SK-N-SH (cell line): ENCODE measurements around the gene KRT13. TPM values are rescaled to one million over a fixed set of nuclear protein-coding genes. Genes with fewer than 3 reads are reported as not detected.

Source experiments
- CTCF ChIA-PET: fragments of 300-600, 350-600 bp; formaldehyde crosslinking; extraction: SDS; loops from one replicate; lab custom pipeline; 2021; lab: Yijun Ruan, JAX
- POLR2A ChIA-PET: fragments of 350-600 bp; sonication (Branson Sonifier 250); formaldehyde crosslinking; extraction: SDS; loops from one replicate; lab custom pipeline; 2020; ENCODE audit warnings: antibody characterized with exemption, inconsistent platforms; lab: Yijun Ruan, JAX
- DNase-seq: peaks from one replicate; pipeline ENCODE4 v3.0.0; 2012
- H2AFZ ChIP-seq: fragments of 200-600 bp; sonication (generic); 2 replicates; pipeline ENCODE4 v1.8.1; 2016; ENCODE audit warnings: antibody characterized with exemption, mild to moderate bottlenecking, low read depth
- H3F3A ChIP-seq: fragments of 200-600 bp; sonication (generic); replicated peaks from 2 replicates; pipeline ENCODE3; 2016; ENCODE audit warnings: antibody characterized with exemption, mild to moderate bottlenecking; ENCODE audit not compliant: insufficient read depth
- H3K27ac ChIP-seq, 2 experiments: fragments of 200-500 bp in 1 of 2; fragments of 200-600 bp in 1 of 2; sonication (Bioruptor generic) in 1 of 2; sonication (generic), shearing (Covaris generic) in 1 of 2; 2 replicates each; pipeline versions ENCODE4 v1.5.1 to v1.6.1; 2014 to 2016; ENCODE audit warnings: low read depth in 2 of 2, inconsistent platforms in 1 of 2, low read length in 1 of 2, mild to moderate bottlenecking in 1 of 2, mixed read lengths in 1 of 2
- H3K27me3 ChIP-seq: fragments of 200-600 bp; sonication (generic), shearing (Covaris generic); 2 replicates; pipeline ENCODE4 v1.6.1; 2016; ENCODE audit warnings: mixed run types; ENCODE audit not compliant: insufficient read depth
- H3K36me3 ChIP-seq, 2 experiments: fragments of 200-500 bp in 1 of 2; fragments of 200-600 bp in 1 of 2; sonication (Bioruptor generic) in 1 of 2; sonication (generic) in 1 of 2; replicated peaks in 1 of 2; 2 replicates each; pipeline versions ENCODE3 to v1.5.1; 2014 to 2016; ENCODE audit warnings: low read length in 1 of 2, mild to moderate bottlenecking in 1 of 2; ENCODE audit not compliant: insufficient read depth in 2 of 2, control insufficient read depth in 1 of 2
- H3K4me1 ChIP-seq, 2 experiments: fragments of 200-500 bp in 1 of 2; fragments of 200-600 bp in 1 of 2; sonication (Bioruptor generic) in 1 of 2; sonication (generic), shearing (Covaris generic) in 1 of 2; 2 replicates each; pipeline versions ENCODE4 v1.5.1 to v1.6.1; 2014 to 2016; ENCODE audit warnings: low read depth in 1 of 2, low read length in 1 of 2, mixed run types in 1 of 2; ENCODE audit not compliant: insufficient read depth in 2 of 2, control insufficient read depth in 1 of 2
- H3K4me2 ChIP-seq: fragments of 200-600 bp; sonication (generic), shearing (Covaris generic); 2 replicates; pipeline ENCODE4 v1.6.1; 2017; ENCODE audit warnings: mixed run types
- H3K4me3 ChIP-seq, 2 experiments: fragments of 200-500 bp in 1 of 2; fragments of 200-600 bp in 1 of 2; sonication (Bioruptor generic) in 1 of 2; sonication (generic), shearing (Covaris generic) in 1 of 2; 2 replicates each; pipeline versions ENCODE4 v1.5.1 to v1.8.1; 2014 to 2016; ENCODE audit warnings: low read depth in 2 of 2, inconsistent platforms in 1 of 2, low read length in 1 of 2, mild to moderate bottlenecking in 1 of 2, mixed read lengths in 1 of 2, moderate library complexity in 1 of 2
- H3K79me2 ChIP-seq: fragments of 200-600 bp; sonication (generic); 2 replicates; pipeline ENCODE4 v1.8.1; 2017; ENCODE audit warnings: mild to moderate bottlenecking; ENCODE audit not compliant: insufficient read depth
- H3K9ac ChIP-seq: fragments of 200-600 bp; sonication (generic); 2 replicates; pipeline ENCODE4 v1.6.1; 2017; ENCODE audit warnings: mixed run types
- H3K9me2 ChIP-seq: fragments of 200-600 bp; sonication (generic); 2 replicates; pipeline ENCODE4 v1.6.1; 2017; ENCODE audit warnings: mixed run types
- H3K9me3 ChIP-seq: fragments of 200-600 bp; sonication (generic); 2 replicates; pipeline ENCODE4 v1.6.1; 2017; ENCODE audit warnings: mixed run types, mild to moderate bottlenecking, moderate library complexity
- H4K20me1 ChIP-seq: fragments of 200-600 bp; sonication (generic); 2 replicates; pipeline ENCODE4 v1.6.1; 2017; ENCODE audit warnings: mild to moderate bottlenecking, mixed run types; ENCODE audit not compliant: insufficient read depth
- CHD2 ChIP-seq: fragments of 150-350 bp; IDR thresholded peaks from 2 replicates; pipeline ENCODE4 v1.6.1; 2018; ENCODE audit warnings: low read length; ENCODE audit not compliant: partially characterized antibody
- ELF1 ChIP-seq: IDR thresholded peaks from 2 replicates; pipeline ENCODE4 v1.4.0; 2012
- EZH2phosphoT487 ChIP-seq: fragments of 200-600 bp; sonication (generic); IDR thresholded peaks from 2 replicates; pipeline ENCODE4 v1.6.1; 2017; ENCODE audit warnings: low read depth, mixed run types, mild to moderate bottlenecking, antibody characterized with exemption, moderate library complexity, borderline replicate concordance
- FOSL2 ChIP-seq: IDR thresholded peaks from 2 replicates; pipeline ENCODE4 v1.4.0; 2012; ENCODE audit warnings: low read depth, mild to moderate bottlenecking, moderate library complexity, borderline replicate concordance
- FOXJ3 ChIP-seq: sonication (generic); formaldehyde crosslinking; IDR thresholded peaks from 2 replicates; pipeline ENCODE4 v1.5.1; 2020; ENCODE audit warnings: mild to moderate bottlenecking, missing genetic modification reagents
- FOXM1 ChIP-seq: IDR thresholded peaks from 2 replicates; pipeline ENCODE4 v1.4.0; 2012; ENCODE audit warnings: low read depth, mild to moderate bottlenecking
- GABPA ChIP-seq: IDR thresholded peaks from 2 replicates; pipeline ENCODE4 v1.4.0; 2012; ENCODE audit warnings: low read depth, mild to moderate bottlenecking
- GATA2 ChIP-seq: sonication (generic); formaldehyde crosslinking; IDR thresholded peaks from 2 replicates; pipeline ENCODE4 v1.5.0; 2020; ENCODE audit warnings: mild to moderate bottlenecking, missing genetic modification reagents
- MEF2A ChIP-seq: IDR thresholded peaks from 2 replicates; pipeline ENCODE4 v1.4.0; 2012; ENCODE audit warnings: low read depth, borderline replicate concordance
- MXI1 ChIP-seq: IDR thresholded peaks from 2 replicates; pipeline ENCODE4 v1.6.1; 2012; ENCODE audit warnings: mild to moderate bottlenecking, low read depth, low read length, improper control_type of control experiment
- NRF1 ChIP-seq: IDR thresholded peaks from 2 replicates; pipeline ENCODE4 v1.6.1; 2012; ENCODE audit warnings: low read depth, mild to moderate bottlenecking, low read length
- POLR2AphosphoS5 ChIP-seq: IDR thresholded peaks from 2 replicates; pipeline ENCODE4 v1.6.1; 2012; ENCODE audit warnings: low read depth, low read length
- RAD21 ChIP-seq: IDR thresholded peaks from 2 replicates; pipeline ENCODE4 v1.6.1; 2012; ENCODE audit warnings: mild to moderate bottlenecking, low read length
- RCOR1 ChIP-seq: fragments of 150-350 bp; IDR thresholded peaks from 2 replicates; pipeline ENCODE4 v1.6.1; 2017; ENCODE audit warnings: antibody characterized with exemption, low read length
- RFX5 ChIP-seq: IDR thresholded peaks from 2 replicates; pipeline ENCODE4 v1.6.1; 2012; ENCODE audit warnings: mild to moderate bottlenecking, improper control_type of control experiment, low read length
- RXRA ChIP-seq: IDR thresholded peaks from 2 replicates; pipeline ENCODE4 v1.4.0; 2012; ENCODE audit warnings: low read depth, mild to moderate bottlenecking, borderline replicate concordance
- SIN3A ChIP-seq: IDR thresholded peaks from 2 replicates; pipeline ENCODE4 v1.6.1; 2012; ENCODE audit warnings: low read depth, mild to moderate bottlenecking, low read length, moderate library complexity, borderline replicate concordance
- SMC3 ChIP-seq: IDR thresholded peaks from 2 replicates; pipeline ENCODE4 v1.6.1; 2012; ENCODE audit warnings: low read depth, low read length, improper control_type of control experiment
- TAF1 ChIP-seq: IDR thresholded peaks from 2 replicates; pipeline ENCODE4 v1.6.1; 2012; ENCODE audit warnings: low read depth, mild to moderate bottlenecking, low read length, moderate library complexity, borderline replicate concordance
- WGBS: methylation state at CpG from one replicate; pipeline ENCODE4 v1.1.6; 2017; ENCODE audit warnings: low lambda C conversion rate; 5-methylcytosine and 5-hydroxymethylcytosine counted together
- polyA plus RNA-seq, 3 experiments: library from polyadenylated mRNA; depleted of rRNA; stranded (reverse); fragments of >200 nt; gene quantifications; 2 replicates each; pipeline ENCODE4 v1.2.3, GENCODE V29; 2012
- TF ChIP-seq, protein P1 (sequence below): IDR thresholded peaks from 2 replicates; pipeline ENCODE4 v1.4.0; 2012; ENCODE audit warnings: low read depth, borderline replicate concordance
- TF ChIP-seq, protein P2 (sequence below): fragments of 150-350 bp; IDR thresholded peaks from 2 replicates; pipeline ENCODE4 v1.6.1; 2016; ENCODE audit warnings: mild to moderate bottlenecking, low read depth, low read length
- TF ChIP-seq, protein P3 (sequence below): IDR thresholded peaks from 2 replicates; pipeline ENCODE4 v1.4.0; 2012; ENCODE audit warnings: low read depth, borderline replicate concordance
- TF ChIP-seq, protein P4 (sequence below): fragments of 150-350 bp; IDR thresholded peaks from 2 replicates; pipeline ENCODE4 v1.6.1; 2017; ENCODE audit warnings: antibody characterized with exemption, low read length, low read depth, borderline replicate concordance
- TF ChIP-seq, protein P5 (sequence below): IDR thresholded peaks from 2 replicates; pipeline ENCODE4 v1.4.0; 2012; ENCODE audit warnings: low read depth
- TF ChIP-seq, protein P6 (sequence below): IDR thresholded peaks from 2 replicates; pipeline ENCODE4; 2012

Gene KRT13
- polyA plus RNA-seq, 1 of the 3 experiments (the other 2 are of a cell fraction), result 0.39 TPM

DNA sequence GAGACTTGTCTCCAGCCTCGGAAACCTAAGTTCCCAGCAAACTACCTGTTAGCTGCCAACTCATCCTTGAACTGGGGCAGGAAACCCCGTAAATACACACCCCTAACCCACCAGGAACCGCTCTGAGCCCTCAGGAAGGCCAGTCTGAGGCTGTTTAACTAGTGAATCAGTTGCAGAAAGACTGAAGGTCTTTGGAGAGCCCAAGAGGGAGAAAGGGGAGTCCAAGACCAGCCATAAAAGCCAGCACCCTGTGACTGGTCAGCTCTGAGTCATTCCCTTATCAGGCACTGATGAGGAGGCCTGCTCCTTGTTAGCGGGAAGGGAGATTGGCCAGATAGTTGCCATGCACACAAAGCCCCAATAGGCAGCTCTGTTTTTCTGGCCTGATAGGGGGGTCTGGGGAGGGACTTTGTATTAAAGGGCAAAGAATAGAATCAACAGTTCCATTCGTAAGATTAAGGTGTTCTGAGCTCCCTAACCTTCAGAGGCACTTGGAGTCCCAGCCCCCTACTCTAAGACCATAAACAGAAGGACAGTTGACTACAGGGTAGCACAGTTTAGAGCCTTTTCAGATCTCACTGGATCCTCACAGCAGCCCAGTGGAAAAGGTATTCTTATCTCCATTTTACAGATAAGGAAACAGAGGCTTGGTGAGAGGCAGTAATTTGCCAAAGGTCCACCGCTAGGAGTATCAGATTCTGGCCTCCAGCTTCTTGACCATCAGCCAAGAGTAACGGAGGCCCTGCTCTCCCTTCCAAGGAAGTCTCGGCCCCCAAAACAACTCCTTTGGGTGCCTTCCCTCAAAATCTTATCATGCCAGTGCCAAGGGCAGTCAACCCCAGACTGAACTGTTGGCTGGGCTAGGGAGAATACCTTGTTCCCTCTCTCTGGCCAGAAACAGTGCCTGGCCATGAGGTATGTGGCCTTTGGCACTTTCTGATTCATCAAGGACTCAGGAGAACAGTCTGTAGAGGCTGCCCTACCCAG lies 24.9 kb upstream of the KRT13 start:
- peak overlapping the region; percentile 52 for H3K9ac ChIP-seq
- peak overlapping the region; percentile 10; the same call in 1 of the 2 replicates for H2AFZ ChIP-seq
- no peaks in the 10 kb centered on the region for H3K79me2 ChIP-seq
- H3K4me3 ChIP-seq, result no peak overlapping the region
- no peaks in the 10 kb centered on the region for H3K9me2 ChIP-seq
- CTCF ChIA-PET, result interaction anchor here (0.6 to 10.6 kb wide), 11 partner anchors 7 to 158 kb away, joined by 3 to 144 read pairs (median 5); partner anchors contain the start of gene EIF1
- H3K36me3 ChIP-seq, result no peaks in the 10 kb centered on the region
- H3K4me2 ChIP-seq, result peak overlapping the region; percentile 64
- POLR2A ChIA-PET, result interaction anchor here (0.7 to 2.8 kb wide), 10 partner anchors 10 to 159 kb away, joined by 3 to 30 read pairs (median 6); partner anchors contain the start of genes EIF1 and KRT15
- no peaks in the 10 kb centered on the region for H3K9me3 ChIP-seq
- H3K27ac ChIP-seq, result peak overlapping the region; percentile 94 to 99
- WGBS, result 20% methylated on average over 8 of the region's 8 CpGs
- peaks cover 24 to 38% of the 10 kb centered on the region in 2 experiments for H3K4me1 ChIP-seq
- H3F3A ChIP-seq, result peaks cover 17% of the 10 kb centered on the region
- H3K27me3 ChIP-seq, result no peaks in the 10 kb centered on the region
- no peaks in the 10 kb centered on the region for H4K20me1 ChIP-seq
- peak; percentile 93 for DNase-seq
- TF ChIP-seq FOXM1 (peak; percentile 70; the same call in 1 of the 2 replicates), FOXJ3 (peak; percentile 31; the same call in 1 of the 2 replicates), RCOR1 (peak; percentile 81), CHD2 (peak; percentile 89), MEF2A (peak; percentile 60; the same call in 1 of the 2 replicates), GATA2 (CRISPR knock-in tag) (peak; percentile 100), RAD21 (peak; percentile 49), SIN3A (no peak; the same call in 1 of the 2 replicates), SMC3 (no peak; the same call in 1 of the 2 replicates), MXI1 (peak; percentile 27; the same call in 1 of the 2 replicates), TAF1 (peak; percentile 46; the same call in 1 of the 2 replicates), EZH2phosphoT487 (no peak), ELF1 (peak; percentile 24; the same call in 1 of the 2 replicates), POLR2AphosphoS5 (peak; percentile 91), GABPA (0 out of 2 replicates have a peak, but pooled peaks have one; percentile 24), FOSL2 (peak; percentile 98), RXRA (peak; percentile 78; the same call in 1 of the 2 replicates), NRF1 (no peak), RFX5 (peak; percentile 93)
- TF ChIP-seq, protein P1, sequence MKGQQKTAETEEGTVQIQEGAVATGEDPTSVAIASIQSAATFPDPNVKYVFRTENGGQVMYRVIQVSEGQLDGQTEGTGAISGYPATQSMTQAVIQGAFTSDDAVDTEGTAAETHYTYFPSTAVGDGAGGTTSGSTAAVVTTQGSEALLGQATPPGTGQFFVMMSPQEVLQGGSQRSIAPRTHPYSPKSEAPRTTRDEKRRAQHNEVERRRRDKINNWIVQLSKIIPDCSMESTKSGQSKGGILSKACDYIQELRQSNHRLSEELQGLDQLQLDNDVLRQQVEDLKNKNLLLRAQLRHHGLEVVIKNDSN, result peak; percentile 49
- TF ChIP-seq, protein P2, sequence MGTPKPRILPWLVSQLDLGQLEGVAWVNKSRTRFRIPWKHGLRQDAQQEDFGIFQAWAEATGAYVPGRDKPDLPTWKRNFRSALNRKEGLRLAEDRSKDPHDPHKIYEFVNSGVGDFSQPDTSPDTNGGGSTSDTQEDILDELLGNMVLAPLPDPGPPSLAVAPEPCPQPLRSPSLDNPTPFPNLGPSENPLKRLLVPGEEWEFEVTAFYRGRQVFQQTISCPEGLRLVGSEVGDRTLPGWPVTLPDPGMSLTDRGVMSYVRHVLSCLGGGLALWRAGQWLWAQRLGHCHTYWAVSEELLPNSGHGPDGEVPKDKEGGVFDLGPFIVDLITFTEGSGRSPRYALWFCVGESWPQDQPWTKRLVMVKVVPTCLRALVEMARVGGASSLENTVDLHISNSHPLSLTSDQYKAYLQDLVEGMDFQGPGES, result no peak
- TF ChIP-seq, protein P3, sequence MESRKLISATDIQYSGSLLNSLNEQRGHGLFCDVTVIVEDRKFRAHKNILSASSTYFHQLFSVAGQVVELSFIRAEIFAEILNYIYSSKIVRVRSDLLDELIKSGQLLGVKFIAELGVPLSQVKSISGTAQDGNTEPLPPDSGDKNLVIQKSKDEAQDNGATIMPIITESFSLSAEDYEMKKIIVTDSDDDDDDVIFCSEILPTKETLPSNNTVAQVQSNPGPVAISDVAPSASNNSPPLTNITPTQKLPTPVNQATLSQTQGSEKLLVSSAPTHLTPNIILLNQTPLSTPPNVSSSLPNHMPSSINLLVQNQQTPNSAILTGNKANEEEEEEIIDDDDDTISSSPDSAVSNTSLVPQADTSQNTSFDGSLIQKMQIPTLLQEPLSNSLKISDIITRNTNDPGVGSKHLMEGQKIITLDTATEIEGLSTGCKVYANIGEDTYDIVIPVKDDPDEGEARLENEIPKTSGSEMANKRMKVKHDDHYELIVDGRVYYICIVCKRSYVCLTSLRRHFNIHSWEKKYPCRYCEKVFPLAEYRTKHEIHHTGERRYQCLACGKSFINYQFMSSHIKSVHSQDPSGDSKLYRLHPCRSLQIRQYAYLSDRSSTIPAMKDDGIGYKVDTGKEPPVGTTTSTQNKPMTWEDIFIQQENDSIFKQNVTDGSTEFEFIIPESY, result 0 out of 2 replicates have a peak, but pooled peaks have one; percentile 64
- TF ChIP-seq, protein P4, sequence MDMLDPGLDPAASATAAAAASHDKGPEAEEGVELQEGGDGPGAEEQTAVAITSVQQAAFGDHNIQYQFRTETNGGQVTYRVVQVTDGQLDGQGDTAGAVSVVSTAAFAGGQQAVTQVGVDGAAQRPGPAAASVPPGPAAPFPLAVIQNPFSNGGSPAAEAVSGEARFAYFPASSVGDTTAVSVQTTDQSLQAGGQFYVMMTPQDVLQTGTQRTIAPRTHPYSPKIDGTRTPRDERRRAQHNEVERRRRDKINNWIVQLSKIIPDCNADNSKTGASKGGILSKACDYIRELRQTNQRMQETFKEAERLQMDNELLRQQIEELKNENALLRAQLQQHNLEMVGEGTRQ, result no peak
- TF ChIP-seq, protein P5, sequence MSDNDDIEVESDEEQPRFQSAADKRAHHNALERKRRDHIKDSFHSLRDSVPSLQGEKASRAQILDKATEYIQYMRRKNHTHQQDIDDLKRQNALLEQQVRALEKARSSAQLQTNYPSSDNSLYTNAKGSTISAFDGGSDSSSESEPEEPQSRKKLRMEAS, result peak; percentile 72; the same call in 1 of the 2 replicates
- TF ChIP-seq, protein P6, sequence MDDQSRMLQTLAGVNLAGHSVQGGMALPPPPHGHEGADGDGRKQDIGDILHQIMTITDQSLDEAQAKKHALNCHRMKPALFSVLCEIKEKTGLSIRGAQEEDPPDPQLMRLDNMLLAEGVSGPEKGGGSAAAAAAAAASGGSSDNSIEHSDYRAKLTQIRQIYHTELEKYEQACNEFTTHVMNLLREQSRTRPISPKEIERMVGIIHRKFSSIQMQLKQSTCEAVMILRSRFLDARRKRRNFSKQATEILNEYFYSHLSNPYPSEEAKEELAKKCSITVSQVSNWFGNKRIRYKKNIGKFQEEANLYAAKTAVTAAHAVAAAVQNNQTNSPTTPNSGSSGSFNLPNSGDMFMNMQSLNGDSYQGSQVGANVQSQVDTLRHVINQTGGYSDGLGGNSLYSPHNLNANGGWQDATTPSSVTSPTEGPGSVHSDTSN, result peak; percentile 92
